Testis (tissue), 2 donors: Measurements from ENCODE around the gene TEAD1.

Experiments used
- POLR2A ChIP-seq: fragments of 450-650 bp; IDR thresholded peaks from one replicate; pipeline ENCODE4 v1.6.1; 2017; ENCODE audit warnings: antibody characterized with exemption, mild to moderate bottlenecking, moderate library complexity
- TF ChIP-seq, protein P1 (sequence below), 3 experiments: fragments of 450-650 bp in 2 of 3; fragments of 200-600 bp in 1 of 3; sonication (generic) in 1 of 3; IDR thresholded peaks; one replicate each; pipeline ENCODE4 v1.5.1; 2016 to 2019; ENCODE audit warnings: antibody characterized with exemption in 3 of 3, mild to moderate bottlenecking in 2 of 3, moderate library complexity in 1 of 3

DNA sequence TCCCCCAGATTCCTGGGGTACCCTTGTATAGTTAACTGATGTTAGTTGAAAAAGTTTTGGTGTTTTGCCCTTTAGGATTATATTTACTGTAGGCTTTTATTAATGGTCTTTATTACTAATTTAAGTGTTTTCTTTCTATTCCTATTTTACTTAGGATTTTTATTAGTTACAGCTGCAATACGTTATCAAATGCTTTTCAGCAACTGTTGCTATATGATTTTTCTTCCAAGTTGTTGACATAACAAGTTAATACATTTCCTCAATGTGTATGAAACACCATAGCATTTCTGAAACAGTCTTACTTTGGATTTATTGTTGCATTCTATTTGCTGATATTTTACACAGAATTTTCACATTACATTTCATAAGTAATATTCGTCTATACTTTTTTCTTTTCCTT is 253.7 kb downstream of the TEAD1 start:
- TF ChIP-seq, protein P1, sequence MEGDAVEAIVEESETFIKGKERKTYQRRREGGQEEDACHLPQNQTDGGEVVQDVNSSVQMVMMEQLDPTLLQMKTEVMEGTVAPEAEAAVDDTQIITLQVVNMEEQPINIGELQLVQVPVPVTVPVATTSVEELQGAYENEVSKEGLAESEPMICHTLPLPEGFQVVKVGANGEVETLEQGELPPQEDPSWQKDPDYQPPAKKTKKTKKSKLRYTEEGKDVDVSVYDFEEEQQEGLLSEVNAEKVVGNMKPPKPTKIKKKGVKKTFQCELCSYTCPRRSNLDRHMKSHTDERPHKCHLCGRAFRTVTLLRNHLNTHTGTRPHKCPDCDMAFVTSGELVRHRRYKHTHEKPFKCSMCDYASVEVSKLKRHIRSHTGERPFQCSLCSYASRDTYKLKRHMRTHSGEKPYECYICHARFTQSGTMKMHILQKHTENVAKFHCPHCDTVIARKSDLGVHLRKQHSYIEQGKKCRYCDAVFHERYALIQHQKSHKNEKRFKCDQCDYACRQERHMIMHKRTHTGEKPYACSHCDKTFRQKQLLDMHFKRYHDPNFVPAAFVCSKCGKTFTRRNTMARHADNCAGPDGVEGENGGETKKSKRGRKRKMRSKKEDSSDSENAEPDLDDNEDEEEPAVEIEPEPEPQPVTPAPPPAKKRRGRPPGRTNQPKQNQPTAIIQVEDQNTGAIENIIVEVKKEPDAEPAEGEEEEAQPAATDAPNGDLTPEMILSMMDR (IDR thresholded peaks at IDR 0.05), result no peak
- no peak for TF ChIP-seq POLR2A
